Measurements from ENCODE around the gene SCD. TPM values are rescaled to one million over a fixed set of nuclear protein-coding genes. Genes with fewer than 3 reads are reported as not detected.

The SCD gene
- total and polyA plus RNA-seq, 2 of the 13 experiments (the other 11 are each of a cell fraction or from before 2014, with no cell fraction given): 492 to 512 TPM

DNA sequence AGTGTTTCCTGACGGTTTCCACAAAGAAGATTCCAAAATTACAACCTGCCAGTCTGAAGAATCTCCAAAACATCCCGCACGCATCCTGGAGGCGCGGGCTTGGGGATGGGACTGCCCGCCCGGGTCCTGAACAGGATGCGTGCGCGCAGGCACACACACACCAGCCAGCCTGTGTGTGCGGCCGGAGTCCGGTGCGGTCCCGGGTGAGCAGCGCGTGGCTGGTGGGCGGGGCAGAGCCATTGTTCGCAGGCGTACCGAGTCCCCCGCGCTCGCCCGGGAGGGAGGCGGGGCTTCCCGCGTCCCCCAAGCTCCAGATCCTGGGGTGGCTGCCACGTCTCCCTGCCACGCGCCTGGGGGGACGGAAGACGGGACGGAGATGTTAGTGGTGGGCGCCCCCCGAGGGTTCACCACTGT, 675 bp upstream of the SCD start (continued):
- TF ChIP-seq, protein P1, sequence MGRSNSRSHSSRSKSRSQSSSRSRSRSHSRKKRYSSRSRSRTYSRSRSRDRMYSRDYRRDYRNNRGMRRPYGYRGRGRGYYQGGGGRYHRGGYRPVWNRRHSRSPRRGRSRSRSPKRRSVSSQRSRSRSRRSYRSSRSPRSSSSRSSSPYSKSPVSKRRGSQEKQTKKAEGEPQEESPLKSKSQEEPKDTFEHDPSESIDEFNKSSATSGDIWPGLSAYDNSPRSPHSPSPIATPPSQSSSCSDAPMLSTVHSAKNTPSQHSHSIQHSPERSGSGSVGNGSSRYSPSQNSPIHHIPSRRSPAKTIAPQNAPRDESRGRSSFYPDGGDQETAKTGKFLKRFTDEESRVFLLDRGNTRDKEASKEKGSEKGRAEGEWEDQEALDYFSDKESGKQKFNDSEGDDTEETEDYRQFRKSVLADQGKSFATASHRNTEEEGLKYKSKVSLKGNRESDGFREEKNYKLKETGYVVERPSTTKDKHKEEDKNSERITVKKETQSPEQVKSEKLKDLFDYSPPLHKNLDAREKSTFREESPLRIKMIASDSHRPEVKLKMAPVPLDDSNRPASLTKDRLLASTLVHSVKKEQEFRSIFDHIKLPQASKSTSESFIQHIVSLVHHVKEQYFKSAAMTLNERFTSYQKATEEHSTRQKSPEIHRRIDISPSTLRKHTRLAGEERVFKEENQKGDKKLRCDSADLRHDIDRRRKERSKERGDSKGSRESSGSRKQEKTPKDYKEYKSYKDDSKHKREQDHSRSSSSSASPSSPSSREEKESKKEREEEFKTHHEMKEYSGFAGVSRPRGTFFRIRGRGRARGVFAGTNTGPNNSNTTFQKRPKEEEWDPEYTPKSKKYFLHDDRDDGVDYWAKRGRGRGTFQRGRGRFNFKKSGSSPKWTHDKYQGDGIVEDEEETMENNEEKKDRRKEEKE (IDR thresholded peaks at IDR 0.05): no peak
- TF ChIP-seq STAG1 (CRISPR knock-in tag; IDR thresholded peaks at IDR 0.05) (no peak; the same call in 1 of the 2 replicates), EED (CRISPR knock-in tag; IDR thresholded peaks at IDR 0.05) (no peak), MAZ (IDR thresholded peaks at IDR 0.05; ENCODE audit: borderline replicate concordance, low read depth, low read length) (no peak), MAZ (CRISPR knock-in tag; IDR thresholded peaks at IDR 0.05; ENCODE audit: low read depth) (no peak; the same call in 1 of the 2 replicates), HOXA5 (CRISPR knock-in tag; IDR thresholded peaks at IDR 0.05) (peak; percentile 43; the same call in 1 of the 2 replicates), TOPORS (CRISPR knock-in tag; IDR thresholded peaks at IDR 0.05) (no peak), ZNF713 (CRISPR knock-in tag; IDR thresholded peaks at IDR 0.05) (no peak), ZC3H4 (CRISPR knock-in tag; IDR thresholded peaks at IDR 0.05; ENCODE audit: borderline replicate concordance) (peak; percentile 88; the same call in 1 of the 2 replicates), BRD4 (CRISPR knock-in tag; IDR thresholded peaks at IDR 0.05) (peak; percentile 95), SIX1 (CRISPR knock-in tag; IDR thresholded peaks at IDR 0.05; ENCODE audit: borderline replicate concordance) (no peak), ZNF644 (CRISPR knock-in tag; IDR thresholded peaks at IDR 0.05; ENCODE audit: low read depth) (peak; percentile 25; the same call in 1 of the 2 replicates), ZNF558 (CRISPR knock-in tag; IDR thresholded peaks at IDR 0.05; ENCODE audit: borderline replicate concordance) (no peak; the same call in 1 of the 2 replicates), HHEX (CRISPR knock-in tag; IDR thresholded peaks at IDR 0.05) (no peak), ZNF761 (CRISPR knock-in tag; conservative IDR thresholded peaks at IDR 0.05) (no peak), FLYWCH1 (CRISPR knock-in tag; IDR thresholded peaks at IDR 0.05) (no peak), CC2D1A (CRISPR knock-in tag; IDR thresholded peaks at IDR 0.05) (no peak), RXRA (CRISPR knock-in tag; IDR thresholded peaks at IDR 0.05) (peak; percentile 85), TCF12 (IDR thresholded peaks at IDR 0.05) (no peak), TCF12 (CRISPR knock-in tag; IDR thresholded peaks at IDR 0.05) (no peak)
- TF ChIP-seq, protein P2, sequence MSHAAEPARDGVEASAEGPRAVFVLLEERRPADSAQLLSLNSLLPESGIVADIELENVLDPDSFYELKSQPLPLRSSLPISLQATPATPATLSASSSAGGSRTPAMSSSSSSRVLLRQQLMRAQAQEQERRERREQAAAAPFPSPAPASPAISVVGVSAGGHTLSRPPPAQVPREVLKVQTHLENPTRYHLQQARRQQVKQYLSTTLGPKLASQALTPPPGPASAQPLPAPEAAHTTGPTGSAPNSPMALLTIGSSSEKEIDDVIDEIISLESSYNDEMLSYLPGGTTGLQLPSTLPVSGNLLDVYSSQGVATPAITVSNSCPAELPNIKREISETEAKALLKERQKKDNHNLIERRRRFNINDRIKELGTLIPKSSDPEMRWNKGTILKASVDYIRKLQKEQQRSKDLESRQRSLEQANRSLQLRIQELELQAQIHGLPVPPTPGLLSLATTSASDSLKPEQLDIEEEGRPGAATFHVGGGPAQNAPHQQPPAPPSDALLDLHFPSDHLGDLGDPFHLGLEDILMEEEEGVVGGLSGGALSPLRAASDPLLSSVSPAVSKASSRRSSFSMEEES (CRISPR knock-in tag; IDR thresholded peaks at IDR 0.05): peak; percentile 88
- TF ChIP-seq, protein P3, sequence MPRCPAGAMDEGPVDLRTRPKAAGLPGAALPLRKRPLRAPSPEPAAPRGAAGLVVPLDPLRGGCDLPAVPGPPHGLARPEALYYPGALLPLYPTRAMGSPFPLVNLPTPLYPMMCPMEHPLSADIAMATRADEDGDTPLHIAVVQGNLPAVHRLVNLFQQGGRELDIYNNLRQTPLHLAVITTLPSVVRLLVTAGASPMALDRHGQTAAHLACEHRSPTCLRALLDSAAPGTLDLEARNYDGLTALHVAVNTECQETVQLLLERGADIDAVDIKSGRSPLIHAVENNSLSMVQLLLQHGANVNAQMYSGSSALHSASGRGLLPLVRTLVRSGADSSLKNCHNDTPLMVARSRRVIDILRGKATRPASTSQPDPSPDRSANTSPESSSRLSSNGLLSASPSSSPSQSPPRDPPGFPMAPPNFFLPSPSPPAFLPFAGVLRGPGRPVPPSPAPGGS (CRISPR knock-in tag; IDR thresholded peaks at IDR 0.05): no peak; the same call in none of the 2 replicates
- TF ChIP-seq, protein P4, sequence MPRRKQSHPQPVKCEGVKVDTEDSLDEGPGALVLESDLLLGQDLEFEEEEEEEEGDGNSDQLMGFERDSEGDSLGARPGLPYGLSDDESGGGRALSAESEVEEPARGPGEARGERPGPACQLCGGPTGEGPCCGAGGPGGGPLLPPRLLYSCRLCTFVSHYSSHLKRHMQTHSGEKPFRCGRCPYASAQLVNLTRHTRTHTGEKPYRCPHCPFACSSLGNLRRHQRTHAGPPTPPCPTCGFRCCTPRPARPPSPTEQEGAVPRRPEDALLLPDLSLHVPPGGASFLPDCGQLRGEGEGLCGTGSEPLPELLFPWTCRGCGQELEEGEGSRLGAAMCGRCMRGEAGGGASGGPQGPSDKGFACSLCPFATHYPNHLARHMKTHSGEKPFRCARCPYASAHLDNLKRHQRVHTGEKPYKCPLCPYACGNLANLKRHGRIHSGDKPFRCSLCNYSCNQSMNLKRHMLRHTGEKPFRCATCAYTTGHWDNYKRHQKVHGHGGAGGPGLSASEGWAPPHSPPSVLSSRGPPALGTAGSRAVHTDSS (CRISPR knock-in tag; conservative IDR thresholded peaks at IDR 0.05): no peak
- TF ChIP-seq, protein P5, sequence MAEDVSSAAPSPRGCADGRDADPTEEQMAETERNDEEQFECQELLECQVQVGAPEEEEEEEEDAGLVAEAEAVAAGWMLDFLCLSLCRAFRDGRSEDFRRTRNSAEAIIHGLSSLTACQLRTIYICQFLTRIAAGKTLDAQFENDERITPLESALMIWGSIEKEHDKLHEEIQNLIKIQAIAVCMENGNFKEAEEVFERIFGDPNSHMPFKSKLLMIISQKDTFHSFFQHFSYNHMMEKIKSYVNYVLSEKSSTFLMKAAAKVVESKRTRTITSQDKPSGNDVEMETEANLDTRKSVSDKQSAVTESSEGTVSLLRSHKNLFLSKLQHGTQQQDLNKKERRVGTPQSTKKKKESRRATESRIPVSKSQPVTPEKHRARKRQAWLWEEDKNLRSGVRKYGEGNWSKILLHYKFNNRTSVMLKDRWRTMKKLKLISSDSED (CRISPR knock-in tag; IDR thresholded peaks at IDR 0.05): no peak
